ENCODE data around the gene CIZ1. TPM values are rescaled to one million over a fixed set of nuclear protein-coding genes. Genes with fewer than 3 reads are reported as not detected.

The CIZ1 gene
- total and polyA plus RNA-seq, 9 of the 15 experiments (the other 6 are each of a cell fraction or from before 2014, with no cell fraction given): 6.6 to 329 (median 87.8) TPM

DNA sequence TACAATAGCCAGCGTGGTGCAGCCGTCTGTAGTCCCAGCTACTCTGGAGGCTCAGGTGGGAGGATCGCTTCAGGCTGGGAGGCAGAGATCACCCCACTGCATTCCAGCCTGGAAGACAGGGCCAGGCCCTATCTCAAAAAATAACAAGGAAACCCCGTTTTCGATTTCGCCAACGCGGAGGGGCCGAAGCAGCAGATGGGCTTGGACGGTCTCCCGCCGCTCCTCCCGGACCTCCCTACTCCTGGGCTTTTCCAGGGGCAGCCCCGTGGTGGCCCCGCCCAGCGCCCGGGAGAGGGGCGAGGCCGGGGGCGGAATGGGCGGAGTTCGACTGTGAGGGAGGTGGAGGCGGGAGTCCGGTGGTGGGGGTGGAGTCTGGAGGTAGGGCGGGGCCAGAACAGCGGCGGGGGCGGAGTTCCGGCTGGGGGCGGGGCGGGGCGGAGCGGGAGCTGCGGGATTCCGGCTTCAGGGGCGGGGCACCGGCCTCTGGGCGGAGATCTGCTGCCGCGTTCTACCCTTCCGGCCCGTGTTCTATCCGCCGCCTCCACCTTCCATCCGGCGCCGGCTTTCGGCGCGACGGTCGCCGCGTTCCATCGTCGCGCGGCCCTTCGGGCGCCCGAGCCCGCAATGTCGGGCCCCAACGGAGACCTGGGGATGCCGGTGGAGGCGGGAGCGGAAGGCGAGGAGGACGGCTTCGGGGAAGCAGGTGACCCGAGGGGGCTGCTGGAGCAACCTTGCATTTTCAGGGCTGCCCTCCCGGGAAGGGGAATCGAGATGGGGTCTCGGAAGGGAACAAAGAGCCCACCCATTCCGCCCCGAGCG, 31.4 kb downstream of the CIZ1 start, which contains the start of gene BBLN (continued):
- TF ChIP-seq MAZ (CRISPR knock-in tag; conservative IDR thresholded peaks at IDR 0.05 in 1 of 2, IDR thresholded peaks at IDR 0.05 in 1 of 2): peak in 1 of 2 experiments; percentile 21; a peak in 2 of 4 replicates
- TF ChIP-seq, protein P1, sequence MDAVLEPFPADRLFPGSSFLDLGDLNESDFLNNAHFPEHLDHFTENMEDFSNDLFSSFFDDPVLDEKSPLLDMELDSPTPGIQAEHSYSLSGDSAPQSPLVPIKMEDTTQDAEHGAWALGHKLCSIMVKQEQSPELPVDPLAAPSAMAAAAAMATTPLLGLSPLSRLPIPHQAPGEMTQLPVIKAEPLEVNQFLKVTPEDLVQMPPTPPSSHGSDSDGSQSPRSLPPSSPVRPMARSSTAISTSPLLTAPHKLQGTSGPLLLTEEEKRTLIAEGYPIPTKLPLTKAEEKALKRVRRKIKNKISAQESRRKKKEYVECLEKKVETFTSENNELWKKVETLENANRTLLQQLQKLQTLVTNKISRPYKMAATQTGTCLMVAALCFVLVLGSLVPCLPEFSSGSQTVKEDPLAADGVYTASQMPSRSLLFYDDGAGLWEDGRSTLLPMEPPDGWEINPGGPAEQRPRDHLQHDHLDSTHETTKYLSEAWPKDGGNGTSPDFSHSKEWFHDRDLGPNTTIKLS (IDR thresholded peaks at IDR 0.05; ENCODE audit: borderline replicate concordance, low read depth): no peak
- no peak for TF ChIP-seq BCOR (IDR thresholded peaks at IDR 0.05)
- TF ChIP-seq, protein P2, sequence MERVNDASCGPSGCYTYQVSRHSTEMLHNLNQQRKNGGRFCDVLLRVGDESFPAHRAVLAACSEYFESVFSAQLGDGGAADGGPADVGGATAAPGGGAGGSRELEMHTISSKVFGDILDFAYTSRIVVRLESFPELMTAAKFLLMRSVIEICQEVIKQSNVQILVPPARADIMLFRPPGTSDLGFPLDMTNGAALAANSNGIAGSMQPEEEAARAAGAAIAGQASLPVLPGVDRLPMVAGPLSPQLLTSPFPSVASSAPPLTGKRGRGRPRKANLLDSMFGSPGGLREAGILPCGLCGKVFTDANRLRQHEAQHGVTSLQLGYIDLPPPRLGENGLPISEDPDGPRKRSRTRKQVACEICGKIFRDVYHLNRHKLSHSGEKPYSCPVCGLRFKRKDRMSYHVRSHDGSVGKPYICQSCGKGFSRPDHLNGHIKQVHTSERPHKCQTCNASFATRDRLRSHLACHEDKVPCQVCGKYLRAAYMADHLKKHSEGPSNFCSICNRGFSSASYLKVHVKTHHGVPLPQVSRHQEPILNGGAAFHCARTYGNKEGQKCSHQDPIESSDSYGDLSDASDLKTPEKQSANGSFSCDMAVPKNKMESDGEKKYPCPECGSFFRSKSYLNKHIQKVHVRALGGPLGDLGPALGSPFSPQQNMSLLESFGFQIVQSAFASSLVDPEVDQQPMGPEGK (CRISPR knock-in tag; IDR thresholded peaks at IDR 0.05; ENCODE audit: borderline replicate concordance): no peak
- no peak for TF ChIP-seq MEIS2 (IDR thresholded peaks at IDR 0.05; ENCODE audit: partially characterized antibody)
- TF ChIP-seq ZBTB17 (CRISPR knock-in tag; IDR thresholded peaks at IDR 0.05): peak; percentile 20
- peak; percentile 98 for TF ChIP-seq CREB1 (IDR thresholded peaks at IDR 0.05)
- no peak for TF ChIP-seq CREB1 (CRISPR knock-in tag; IDR thresholded peaks at IDR 0.05)
- TF ChIP-seq, protein P3, sequence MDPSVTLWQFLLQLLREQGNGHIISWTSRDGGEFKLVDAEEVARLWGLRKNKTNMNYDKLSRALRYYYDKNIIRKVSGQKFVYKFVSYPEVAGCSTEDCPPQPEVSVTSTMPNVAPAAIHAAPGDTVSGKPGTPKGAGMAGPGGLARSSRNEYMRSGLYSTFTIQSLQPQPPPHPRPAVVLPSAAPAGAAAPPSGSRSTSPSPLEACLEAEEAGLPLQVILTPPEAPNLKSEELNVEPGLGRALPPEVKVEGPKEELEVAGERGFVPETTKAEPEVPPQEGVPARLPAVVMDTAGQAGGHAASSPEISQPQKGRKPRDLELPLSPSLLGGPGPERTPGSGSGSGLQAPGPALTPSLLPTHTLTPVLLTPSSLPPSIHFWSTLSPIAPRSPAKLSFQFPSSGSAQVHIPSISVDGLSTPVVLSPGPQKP (CRISPR knock-in tag; IDR thresholded peaks at IDR 0.05): no peak
- no peak for TF ChIP-seq RB1 (IDR thresholded peaks at IDR 0.05; ENCODE audit: low read depth)
- TF ChIP-seq, protein P4, sequence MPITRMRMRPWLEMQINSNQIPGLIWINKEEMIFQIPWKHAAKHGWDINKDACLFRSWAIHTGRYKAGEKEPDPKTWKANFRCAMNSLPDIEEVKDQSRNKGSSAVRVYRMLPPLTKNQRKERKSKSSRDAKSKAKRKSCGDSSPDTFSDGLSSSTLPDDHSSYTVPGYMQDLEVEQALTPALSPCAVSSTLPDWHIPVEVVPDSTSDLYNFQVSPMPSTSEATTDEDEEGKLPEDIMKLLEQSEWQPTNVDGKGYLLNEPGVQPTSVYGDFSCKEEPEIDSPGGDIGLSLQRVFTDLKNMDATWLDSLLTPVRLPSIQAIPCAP (CRISPR knock-in tag; IDR thresholded peaks at IDR 0.05; ENCODE audit: borderline replicate concordance): no peak

Data from K562 (cell line).